ENCODE measurements around the gene MAP2K6.

MAP2K6 gene

GRCh38 chr17:69497161-69497560, 82.7 kb downstream of the MAP2K6 start:
- no peak for FAIRE-seq

GRCh38 chr17:69499318-69499717, 84.8 kb downstream of the MAP2K6 start:
- FAIRE-seq, result no peak

GRCh38 chr17:69500911-69501429, 86.5 kb downstream of the MAP2K6 start:
- FAIRE-seq, result peak; percentile 17

GRCh38 chr17:69501591-69502468, 87.3 kb downstream of the MAP2K6 start:
- FAIRE-seq, result peak; percentile 96

GRCh38 chr17:69503711-69504110, 89.2 kb downstream of the MAP2K6 start:
- no peak for FAIRE-seq

- no peak for FAIRE-seq
Observed at GRCh38 chr17:69505740-69506139, 91.2 kb downstream of the MAP2K6 start.

- FAIRE-seq, result no peak
Observed at GRCh38 chr17:69506489-69506888, 92.0 kb downstream of the MAP2K6 start.

- FAIRE-seq, result no peak
Observed at GRCh38 chr17:69508814-69509213, 94.3 kb downstream of the MAP2K6 start.

GRCh38 chr17:69511250-69511649, 96.8 kb downstream of the MAP2K6 start:
- FAIRE-seq, result no peak

- FAIRE-seq, result no peak
Observed at GRCh38 chr17:69512946-69513345, 98.4 kb downstream of the MAP2K6 start.

GRCh38 chr17:69516225-69516624, 101.7 kb downstream of the MAP2K6 start:
- no peak for FAIRE-seq

- FAIRE-seq, result no peak
Observed at GRCh38 chr17:69516911-69517310, 102.4 kb downstream of the MAP2K6 start.

GRCh38 chr17:69518951-69519350, 104.5 kb downstream of the MAP2K6 start:
- FAIRE-seq, result no peak

- FAIRE-seq, result peak; percentile 98
Observed at GRCh38 chr17:69523244-69523861, 108.9 kb downstream of the MAP2K6 start.

GRCh38 chr17:69524854-69525253, 110.4 kb downstream of the MAP2K6 start:
- FAIRE-seq, result no peak

GRCh38 chr17:69525920-69526841, 111.7 kb downstream of the MAP2K6 start:
- FAIRE-seq, result peak; percentile 49

GRCh38 chr17:69528035-69528434, 113.5 kb downstream of the MAP2K6 start:
- no peak for FAIRE-seq

- FAIRE-seq, result no peak
Observed at GRCh38 chr17:69533481-69534234, 119.2 kb downstream of the MAP2K6 start.

GRCh38 chr17:69534235-69534621, 119.7 kb downstream of the MAP2K6 start:
- no peak for FAIRE-seq

GRCh38 chr17:69535016-69535570, 120.6 kb downstream of the MAP2K6 start:
- FAIRE-seq, result no peak

GRCh38 chr17:69538795-69539194, 124.3 kb downstream of the MAP2K6 start:
- FAIRE-seq, result no peak

GRCh38 chr17:69539274-69539673, 124.8 kb downstream of the MAP2K6 start:
- no peak for FAIRE-seq
